ENCODE data around the gene AVL9.

The AVL9 gene

DNA sequence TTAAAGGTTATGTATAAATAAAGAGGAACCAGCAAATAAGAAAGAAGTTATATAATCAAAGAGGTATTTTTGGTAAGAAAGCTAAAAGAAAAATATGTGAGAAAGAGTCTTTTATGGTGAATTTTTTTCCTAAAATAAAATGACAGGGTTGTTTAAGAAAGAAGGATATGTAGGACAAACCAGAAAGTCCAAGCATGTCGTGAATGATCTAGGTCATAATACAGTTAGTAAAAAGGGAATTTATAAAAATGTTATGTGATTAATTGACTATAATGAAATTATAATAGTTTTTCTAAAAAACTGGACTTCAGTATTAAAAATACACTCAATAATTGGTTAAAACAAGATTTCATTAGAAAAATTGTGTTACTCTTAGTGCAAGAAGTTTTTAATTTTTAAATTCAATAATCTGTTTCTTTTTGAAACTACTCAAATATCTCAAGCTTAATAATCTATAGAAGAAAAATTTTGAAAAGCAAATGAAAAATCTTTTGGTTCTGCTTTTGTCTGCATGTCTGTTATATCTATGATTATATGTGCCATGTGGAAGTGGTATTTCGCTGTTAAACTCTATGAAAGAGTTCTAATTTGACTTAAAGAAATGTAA is 23.3 kb downstream of the AVL9 start:
- H3K27ac ChIP-seq (ENCODE audit: low read depth, low read length), result no peak overlapping the region
- peaks cover 55% of the 10 kb centered on the region for H3K9me3 ChIP-seq (ENCODE audit: control insufficient read depth, insufficient read depth, low read length)
- H3K4me3 ChIP-seq (ENCODE audit: low read length), result no peak overlapping the region
- no peaks in the 10 kb centered on the region for H4K20me1 ChIP-seq (ENCODE audit: control insufficient read depth, insufficient read depth, low read depth, low read length)
- no peaks in the 10 kb centered on the region for H3K9me2 ChIP-seq (replicated peaks; ENCODE audit: control insufficient read depth, low read length)
- no peaks in the 10 kb centered on the region for H3K4me1 ChIP-seq (ENCODE audit: control insufficient read depth, low read length)
- TF ChIP-seq, protein P1, sequence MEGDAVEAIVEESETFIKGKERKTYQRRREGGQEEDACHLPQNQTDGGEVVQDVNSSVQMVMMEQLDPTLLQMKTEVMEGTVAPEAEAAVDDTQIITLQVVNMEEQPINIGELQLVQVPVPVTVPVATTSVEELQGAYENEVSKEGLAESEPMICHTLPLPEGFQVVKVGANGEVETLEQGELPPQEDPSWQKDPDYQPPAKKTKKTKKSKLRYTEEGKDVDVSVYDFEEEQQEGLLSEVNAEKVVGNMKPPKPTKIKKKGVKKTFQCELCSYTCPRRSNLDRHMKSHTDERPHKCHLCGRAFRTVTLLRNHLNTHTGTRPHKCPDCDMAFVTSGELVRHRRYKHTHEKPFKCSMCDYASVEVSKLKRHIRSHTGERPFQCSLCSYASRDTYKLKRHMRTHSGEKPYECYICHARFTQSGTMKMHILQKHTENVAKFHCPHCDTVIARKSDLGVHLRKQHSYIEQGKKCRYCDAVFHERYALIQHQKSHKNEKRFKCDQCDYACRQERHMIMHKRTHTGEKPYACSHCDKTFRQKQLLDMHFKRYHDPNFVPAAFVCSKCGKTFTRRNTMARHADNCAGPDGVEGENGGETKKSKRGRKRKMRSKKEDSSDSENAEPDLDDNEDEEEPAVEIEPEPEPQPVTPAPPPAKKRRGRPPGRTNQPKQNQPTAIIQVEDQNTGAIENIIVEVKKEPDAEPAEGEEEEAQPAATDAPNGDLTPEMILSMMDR (IDR thresholded peaks at IDR 0.05; ENCODE audit: low read depth, low read length, poor library complexity, severe bottlenecking), result no peak
- TF ChIP-seq EZH2phosphoT487 (IDR thresholded peaks at IDR 0.05; ENCODE audit: borderline replicate concordance, low read length), result no peak
- no peak overlapping the region for H3K4me2 ChIP-seq (ENCODE audit: low read length)
- peaks cover 59% of the 10 kb centered on the region for H3K36me3 ChIP-seq (ENCODE audit: control insufficient read depth, low read length)
- H3K79me2 ChIP-seq (ENCODE audit: control insufficient read depth, low read length), result peaks cover 67% of the 10 kb centered on the region
- 0 out of 2 replicates have a peak, but pooled peaks cover 2% of the 10 kb centered on the region for H3F3A ChIP-seq (ENCODE audit: control insufficient read depth, insufficient read depth)
- H3K27me3 ChIP-seq (ENCODE audit: control insufficient read depth, low read length), result no peaks in the 10 kb centered on the region

DNA sequence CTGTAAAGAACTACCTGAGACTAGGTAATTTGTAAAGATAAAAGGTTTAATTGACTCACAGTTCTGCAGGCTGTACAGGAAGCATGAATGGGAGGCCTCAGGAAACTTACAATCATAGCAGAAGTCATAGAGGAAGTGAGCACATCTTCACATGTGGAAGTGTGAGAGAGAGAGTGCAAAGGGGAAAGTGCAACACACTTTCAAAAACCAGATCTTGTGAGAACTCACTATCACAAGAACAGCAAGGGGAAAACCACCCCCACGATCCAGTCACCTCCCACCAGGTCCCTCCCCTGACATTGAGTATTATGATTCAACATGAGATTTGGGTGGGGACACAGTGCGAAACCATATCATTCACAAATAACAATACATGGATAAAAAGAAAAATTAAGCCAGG is 24.5 kb downstream of the AVL9 start:
- H4K20me1 ChIP-seq (ENCODE audit: control insufficient read depth, insufficient read depth, low read depth, low read length), result no peaks in the 10 kb centered on the region
- no peaks in the 10 kb centered on the region for H3K9me2 ChIP-seq (replicated peaks; ENCODE audit: control insufficient read depth, low read length)
- peaks cover 62% of the 10 kb centered on the region for H3K79me2 ChIP-seq (ENCODE audit: control insufficient read depth, low read length)
- no peaks in the 10 kb centered on the region for H3K4me1 ChIP-seq (ENCODE audit: control insufficient read depth, low read length)
- peaks cover 55% of the 10 kb centered on the region for H3K36me3 ChIP-seq (ENCODE audit: control insufficient read depth, low read length)
- H3K27ac ChIP-seq (ENCODE audit: low read depth, low read length), result no peak overlapping the region
- TF ChIP-seq, protein P1 (IDR thresholded peaks at IDR 0.05; ENCODE audit: low read depth, low read length, poor library complexity, severe bottlenecking), result no peak
- no peak for TF ChIP-seq EZH2phosphoT487 (IDR thresholded peaks at IDR 0.05; ENCODE audit: borderline replicate concordance, low read length)
- H3K9me3 ChIP-seq (ENCODE audit: control insufficient read depth, insufficient read depth, low read length), result peaks cover 55% of the 10 kb centered on the region
- 0 out of 2 replicates have a peak, but pooled peaks cover 2% of the 10 kb centered on the region for H3F3A ChIP-seq (ENCODE audit: control insufficient read depth, insufficient read depth)
- no peak overlapping the region for H3K4me3 ChIP-seq (ENCODE audit: low read length)
- H3K4me2 ChIP-seq (ENCODE audit: low read length), result no peak overlapping the region
- no peaks in the 10 kb centered on the region for H3K27me3 ChIP-seq (ENCODE audit: control insufficient read depth, low read length)

- Histone ChIP-seq H3K36me3 (ENCODE audit: control insufficient read depth, low read length) (peaks cover 33% of the 10 kb centered on the region), H3K4me1 (ENCODE audit: control insufficient read depth, low read length) (no peaks in the 10 kb centered on the region), H3K9me3 (ENCODE audit: control insufficient read depth, insufficient read depth, low read length) (peaks cover 34% of the 10 kb centered on the region), H3K9me2 (replicated peaks; ENCODE audit: control insufficient read depth, low read length) (no peaks in the 10 kb centered on the region), H3K27me3 (ENCODE audit: control insufficient read depth, low read length) (no peaks in the 10 kb centered on the region), H3K79me2 (ENCODE audit: control insufficient read depth, low read length) (peaks cover 55% of the 10 kb centered on the region), H3K4me3 (ENCODE audit: low read length) (no peak overlapping the region), H3K27ac (ENCODE audit: low read depth, low read length) (no peak overlapping the region), H3F3A (ENCODE audit: control insufficient read depth, insufficient read depth) (no peaks in the 10 kb centered on the region), H3K4me2 (ENCODE audit: low read length) (no peak overlapping the region), H4K20me1 (ENCODE audit: control insufficient read depth, insufficient read depth, low read depth, low read length) (no peaks in the 10 kb centered on the region)
- TF ChIP-seq, protein P1 (IDR thresholded peaks at IDR 0.05; ENCODE audit: low read depth, low read length, poor library complexity, severe bottlenecking), result no peak
- TF ChIP-seq EZH2phosphoT487 (IDR thresholded peaks at IDR 0.05; ENCODE audit: borderline replicate concordance, low read length), result no peak
Measured at GRCh38 chr7:32522746-32523530, 27.6 kb downstream of the AVL9 start.

All from DOHH2 (cell line).